T-helper 22 cell (primary cell): Measurements from ENCODE around the gene ARHGAP33.

Experiments
- DNase-seq: peaks from one replicate; pipeline ENCODE4 v3.0.0-alpha.2; 2020; ENCODE audit warnings: low read depth

ARHGAP33 gene

GRCh38 chr19:35775298-35776101 lies at the start of gene ARHGAP33:
ARHGAP33 (plus strand) TSS chr19:35775564; CDS start chr19:35775659, 95 bp downstream.
- DNase-seq = peak; percentile 96

- no peak for DNase-seq
Observed at GRCh38 chr19:35727053-35727955, 48.1 kb upstream of the ARHGAP33 start.

- DNase-seq = no peak
Observed at GRCh38 chr19:35727956-35728706, 47.2 kb upstream of the ARHGAP33 start.

GRCh38 chr19:35729021-35729420 lies 46.3 kb upstream of the ARHGAP33 start:
- no peak for DNase-seq

- no peak for DNase-seq
Observed at GRCh38 chr19:35729763-35730162, 45.6 kb upstream of the ARHGAP33 start.

- DNase-seq = no peak
Observed at GRCh38 chr19:35730326-35730725, 45.0 kb upstream of the ARHGAP33 start.

- DNase-seq = no peak
Observed at GRCh38 chr19:35731353-35731752, 44.0 kb upstream of the ARHGAP33 start.

GRCh38 chr19:35731779-35732405 lies 43.5 kb upstream of the ARHGAP33 start:
- DNase-seq = no peak

GRCh38 chr19:35732540-35733179 lies 42.7 kb upstream of the ARHGAP33 start:
- DNase-seq = no peak

GRCh38 chr19:35733180-35734125 lies 41.9 kb upstream of the ARHGAP33 start:
- DNase-seq = no peak

- DNase-seq = no peak
Observed at GRCh38 chr19:35734273-35734672, 41.1 kb upstream of the ARHGAP33 start.

GRCh38 chr19:35734889-35735288 lies 40.5 kb upstream of the ARHGAP33 start:
- DNase-seq = no peak

GRCh38 chr19:35736913-35737886 lies 38.2 kb upstream of the ARHGAP33 start:
- DNase-seq = no peak

GRCh38 chr19:35738021-35738886 lies 37.1 kb upstream of the ARHGAP33 start:
- DNase-seq = no peak

GRCh38 chr19:35738887-35739229 lies 36.5 kb upstream of the ARHGAP33 start:
- no peak for DNase-seq

- DNase-seq = no peak
Observed at GRCh38 chr19:35739275-35740107, 35.9 kb upstream of the ARHGAP33 start.

GRCh38 chr19:35740108-35740422 lies 35.3 kb upstream of the ARHGAP33 start:
- DNase-seq = no peak
